NCI-H128 (cell line): ENCODE data around the gene CHST3.
"Not testable (repeated sequence)": the region's sequence is repeated elsewhere in the genome, so short reads cannot be mapped to it uniquely, and the experiment has no call there.

Experiments
- DNase-seq: peaks from one replicate; lab custom pipeline; 2025; ENCODE audit not compliant: unreplicated experiment; lab: John Stamatoyannopoulos, UW

CHST3 gene

DNA sequence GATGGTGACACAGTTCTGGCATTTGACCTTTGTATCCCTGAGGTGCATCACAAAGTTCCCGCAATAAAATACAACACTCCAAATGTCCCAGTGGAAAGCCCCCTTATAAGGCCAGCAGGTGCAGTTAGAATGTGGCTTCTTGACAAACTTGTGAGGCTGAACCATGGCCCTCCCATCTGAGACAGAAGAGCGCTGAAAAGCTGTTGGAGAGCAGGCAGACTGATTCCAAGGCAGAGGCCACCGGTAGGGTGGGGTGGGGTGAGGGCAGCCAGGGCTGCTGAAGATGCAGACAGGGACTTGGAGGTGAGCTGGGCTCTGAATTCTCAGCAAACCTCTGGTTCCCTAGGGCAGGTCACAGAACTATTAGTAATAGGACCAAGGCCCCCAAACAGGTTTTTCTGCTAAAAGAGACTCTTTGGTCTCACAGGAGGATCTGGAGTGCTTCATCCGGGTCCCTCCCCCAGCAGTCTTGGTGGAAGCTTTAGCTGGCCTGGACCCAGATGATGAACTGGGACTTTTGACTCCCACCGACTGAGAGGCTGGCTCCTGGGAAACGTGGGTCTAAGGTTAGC lies 15.6 kb upstream of the CHST3 start:
- DNase-seq: no peak

DNA sequence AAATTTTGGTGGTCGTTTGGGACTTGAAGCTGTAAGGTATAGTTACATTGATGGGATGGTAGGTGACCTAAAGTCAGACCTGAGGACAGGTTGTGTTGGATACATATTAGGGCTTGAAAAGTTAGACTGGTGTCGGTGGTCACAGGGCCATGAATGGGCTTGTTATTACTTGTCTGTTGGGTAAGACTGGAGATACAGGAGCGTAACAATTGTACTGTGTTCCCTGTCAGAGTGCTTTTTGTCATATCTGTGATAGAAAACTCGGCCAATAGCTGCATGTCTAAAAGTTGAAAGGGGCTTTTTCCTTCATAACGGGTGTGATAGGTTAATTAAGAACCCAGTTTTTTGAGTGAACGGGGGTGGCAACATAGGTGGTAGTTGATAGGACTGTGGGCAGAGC lies 13.5 kb upstream of the CHST3 start:
- no peak for DNase-seq

DNA sequence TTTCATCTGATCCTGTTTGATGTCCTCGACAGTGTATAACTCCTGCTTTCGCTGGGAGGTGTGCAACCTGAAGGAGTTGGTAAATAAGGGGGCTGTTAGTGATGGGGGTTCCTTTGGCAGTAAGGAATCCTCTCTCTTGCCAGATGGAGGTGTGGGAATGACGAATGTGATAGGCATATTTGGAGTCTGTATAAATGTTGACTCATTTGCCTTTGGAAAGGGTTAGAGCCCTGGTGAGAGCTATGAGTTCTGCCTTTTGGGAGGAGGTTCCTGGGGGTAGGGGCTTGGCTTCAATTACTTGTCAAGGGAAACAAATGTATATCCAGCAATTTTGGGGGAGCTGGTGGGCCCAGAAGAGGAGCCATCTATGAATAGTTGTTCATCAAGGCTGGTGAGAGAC lies 11.4 kb upstream of the CHST3 start:
- no peak for DNase-seq

DNA sequence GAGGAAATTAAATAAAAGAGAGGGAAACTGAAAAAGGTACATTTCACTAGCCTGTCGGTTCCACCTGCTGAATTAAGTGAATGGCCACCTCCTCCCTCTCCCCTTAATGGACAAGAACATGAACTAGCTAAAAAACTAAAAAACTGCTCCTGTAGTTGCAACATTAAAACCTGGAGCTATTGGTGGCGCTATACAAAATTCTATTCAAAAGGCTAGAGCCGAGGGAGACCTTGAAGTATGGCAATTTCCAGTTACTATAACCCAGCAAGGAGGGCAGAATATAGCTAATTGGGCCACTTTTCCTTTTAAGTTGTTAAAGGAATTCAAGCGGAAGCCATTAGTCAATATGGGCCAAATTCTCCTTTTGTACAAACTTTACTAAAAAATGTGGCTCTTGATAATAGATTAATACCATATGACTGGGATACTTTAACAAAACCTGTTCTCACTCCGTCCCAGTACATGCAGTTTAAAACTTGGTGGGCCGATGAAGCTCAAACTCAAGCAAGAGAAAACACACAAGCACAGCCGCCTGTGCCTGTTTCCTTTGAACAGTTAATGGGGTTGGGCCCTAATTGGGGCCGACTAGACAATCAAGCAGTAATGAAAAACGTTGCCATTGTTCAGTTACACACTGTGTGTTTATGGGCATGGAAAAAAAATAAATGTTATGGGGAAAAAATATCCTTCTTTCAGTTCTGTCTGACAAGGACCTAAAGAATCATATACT lies 6.5 kb upstream of the CHST3 start:
- no peak for DNase-seq

DNA sequence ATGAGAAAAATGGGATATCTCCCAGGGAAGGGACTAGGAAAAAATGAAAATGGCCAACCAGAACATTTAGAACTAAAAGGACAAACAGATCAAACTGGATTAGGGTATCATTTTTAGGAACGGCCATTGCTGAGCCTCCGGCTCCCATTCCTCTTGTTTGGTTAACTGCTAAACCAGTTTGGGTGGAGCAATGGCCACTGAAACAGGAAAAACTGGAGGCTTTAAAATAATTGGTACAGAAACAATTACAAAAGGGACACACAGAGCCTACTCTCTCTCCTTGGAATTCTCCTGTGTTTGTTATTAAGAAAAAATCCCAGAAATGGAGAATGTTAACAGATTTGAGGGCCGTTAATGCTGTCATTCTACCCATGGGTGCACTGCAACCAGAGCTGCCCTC lies 4.7 kb upstream of the CHST3 start:
- no peak for DNase-seq

DNA sequence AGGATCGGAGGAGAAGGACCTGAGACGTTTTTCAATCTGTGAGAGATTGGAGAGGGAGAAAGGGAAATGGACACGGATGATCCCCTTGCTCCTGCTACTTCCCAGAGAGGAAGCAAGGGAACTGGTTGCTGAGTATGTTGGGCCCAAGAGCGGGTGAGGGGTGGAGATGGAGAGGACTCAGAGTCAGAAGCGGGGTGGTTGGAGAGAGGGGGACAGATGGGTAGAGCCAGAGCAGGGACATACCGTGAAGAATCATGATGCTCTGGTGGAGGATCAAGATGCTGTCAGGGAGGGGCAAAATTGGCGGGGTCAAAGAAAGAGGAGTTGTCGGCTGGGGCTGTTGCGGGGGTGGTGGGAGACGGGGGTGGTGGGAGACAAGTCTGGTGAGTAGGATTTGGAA lies 2.4 kb upstream of the CHST3 start:
- no peak for DNase-seq

DNA sequence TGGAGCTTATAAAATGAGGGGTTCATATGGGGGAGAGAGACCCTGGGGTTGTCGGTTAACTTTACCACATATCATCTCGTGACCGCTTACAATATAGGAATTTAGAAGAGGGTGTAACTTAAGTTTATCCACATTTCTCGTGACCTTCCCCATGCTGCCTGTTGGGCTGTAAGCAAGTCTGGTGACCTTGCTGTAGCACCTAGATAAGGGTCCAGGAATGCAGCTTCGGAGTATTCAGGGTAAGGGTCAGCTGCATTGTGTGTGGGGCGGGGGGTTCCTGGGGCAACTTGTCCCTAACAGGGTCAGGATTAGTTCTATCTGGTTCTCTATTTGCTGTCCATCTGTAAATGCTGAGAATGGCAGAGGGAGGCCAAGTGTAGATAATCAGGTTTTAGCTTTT lies 1.3 kb upstream of the CHST3 start:
- DNase-seq: no peak

DNA sequence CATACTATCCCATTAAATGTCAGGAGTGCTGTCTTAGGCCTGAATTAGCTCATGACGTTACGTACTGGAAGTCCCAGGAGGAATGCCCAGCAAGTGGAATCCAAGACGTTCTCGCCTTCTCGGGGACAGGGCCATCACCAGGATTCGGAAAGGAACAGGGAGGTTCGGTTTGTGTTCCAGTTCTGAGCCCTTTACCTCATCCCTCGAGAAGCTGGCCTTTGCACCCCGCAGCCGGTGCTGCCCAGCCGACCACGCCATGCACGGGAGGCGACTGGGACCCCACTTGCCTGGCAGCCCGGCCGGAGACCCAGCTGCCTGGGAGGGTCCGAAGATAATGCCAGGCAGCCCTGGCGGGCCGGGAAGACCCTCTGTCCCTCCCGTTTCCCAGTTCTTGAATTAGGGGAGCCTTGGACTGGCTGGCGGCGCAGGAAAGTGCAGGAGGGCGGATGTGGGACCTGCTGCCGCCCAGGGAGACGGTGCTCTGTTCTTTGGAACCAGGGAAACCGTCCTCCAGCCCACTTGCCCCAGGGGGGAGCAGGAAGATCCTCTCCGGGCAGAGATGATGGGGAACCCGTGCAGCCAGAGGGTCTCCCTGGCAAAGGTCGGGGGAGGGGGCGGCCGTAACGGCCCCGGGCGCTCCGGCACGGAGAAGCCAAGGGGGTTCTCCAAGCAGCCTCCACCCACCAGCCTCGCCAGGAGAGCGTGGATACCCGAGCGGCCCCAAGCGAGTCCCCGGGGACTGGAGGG lies 671 bp upstream of the CHST3 start:
- DNase-seq: no peak

DNA sequence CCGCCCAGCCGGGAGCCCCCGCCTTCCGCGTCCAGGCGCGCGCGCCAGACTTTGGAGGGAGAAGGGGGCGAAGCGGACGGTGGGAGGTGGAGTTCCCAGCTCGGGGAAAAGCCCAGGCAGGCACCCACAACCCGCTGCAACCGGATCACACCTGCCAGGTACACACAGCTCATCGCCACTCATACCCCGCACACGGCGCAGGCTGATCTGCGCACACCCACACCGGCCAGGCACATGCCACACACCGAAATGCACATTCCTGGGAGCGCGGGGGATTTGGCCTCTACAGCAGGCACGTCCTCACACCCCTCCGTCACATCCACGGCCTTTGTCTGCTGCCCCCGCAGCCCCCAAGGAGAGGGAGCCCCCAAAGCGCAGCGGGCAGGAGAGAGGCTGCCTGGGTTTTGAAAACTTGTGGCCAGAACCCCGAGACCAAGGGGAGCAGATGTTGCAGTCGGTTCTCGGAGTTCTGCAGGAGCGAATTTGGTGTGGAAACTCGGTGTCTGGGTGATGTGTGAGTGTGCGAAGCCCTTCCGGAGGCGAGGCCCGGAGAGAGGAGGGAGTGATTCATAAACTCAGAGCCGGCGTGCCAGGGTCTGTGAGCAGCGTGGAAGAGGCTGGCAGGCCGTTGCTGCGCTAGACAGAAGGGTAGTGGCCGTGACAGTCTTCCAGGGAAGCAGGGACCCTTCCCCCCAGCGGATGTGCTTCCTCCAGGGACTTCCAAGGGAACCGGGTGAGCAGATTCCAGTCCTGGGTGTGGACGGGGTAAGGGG lies 734 bp downstream of the CHST3 start:
- no peak for DNase-seq

DNA sequence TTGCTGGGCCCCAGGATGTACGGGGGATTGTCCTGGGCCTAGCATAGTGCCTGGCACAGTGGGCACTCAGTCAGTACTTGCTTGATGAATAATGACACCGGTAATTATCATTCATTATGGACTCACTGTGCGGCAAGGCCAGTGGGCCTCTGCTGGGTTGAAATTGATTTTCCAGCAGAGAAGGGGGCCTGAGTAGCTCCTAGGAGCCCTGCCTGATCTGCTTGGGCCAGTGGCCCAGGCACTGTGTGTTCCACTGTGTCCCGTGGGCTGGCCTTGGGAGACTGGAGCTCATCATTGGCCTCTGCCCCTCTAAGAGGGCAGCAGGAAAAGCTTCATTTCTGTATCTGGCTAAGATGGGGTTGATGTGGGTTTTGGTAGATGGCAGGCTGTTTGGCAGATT lies 1.4 kb downstream of the CHST3 start:
- no peak for DNase-seq

DNA sequence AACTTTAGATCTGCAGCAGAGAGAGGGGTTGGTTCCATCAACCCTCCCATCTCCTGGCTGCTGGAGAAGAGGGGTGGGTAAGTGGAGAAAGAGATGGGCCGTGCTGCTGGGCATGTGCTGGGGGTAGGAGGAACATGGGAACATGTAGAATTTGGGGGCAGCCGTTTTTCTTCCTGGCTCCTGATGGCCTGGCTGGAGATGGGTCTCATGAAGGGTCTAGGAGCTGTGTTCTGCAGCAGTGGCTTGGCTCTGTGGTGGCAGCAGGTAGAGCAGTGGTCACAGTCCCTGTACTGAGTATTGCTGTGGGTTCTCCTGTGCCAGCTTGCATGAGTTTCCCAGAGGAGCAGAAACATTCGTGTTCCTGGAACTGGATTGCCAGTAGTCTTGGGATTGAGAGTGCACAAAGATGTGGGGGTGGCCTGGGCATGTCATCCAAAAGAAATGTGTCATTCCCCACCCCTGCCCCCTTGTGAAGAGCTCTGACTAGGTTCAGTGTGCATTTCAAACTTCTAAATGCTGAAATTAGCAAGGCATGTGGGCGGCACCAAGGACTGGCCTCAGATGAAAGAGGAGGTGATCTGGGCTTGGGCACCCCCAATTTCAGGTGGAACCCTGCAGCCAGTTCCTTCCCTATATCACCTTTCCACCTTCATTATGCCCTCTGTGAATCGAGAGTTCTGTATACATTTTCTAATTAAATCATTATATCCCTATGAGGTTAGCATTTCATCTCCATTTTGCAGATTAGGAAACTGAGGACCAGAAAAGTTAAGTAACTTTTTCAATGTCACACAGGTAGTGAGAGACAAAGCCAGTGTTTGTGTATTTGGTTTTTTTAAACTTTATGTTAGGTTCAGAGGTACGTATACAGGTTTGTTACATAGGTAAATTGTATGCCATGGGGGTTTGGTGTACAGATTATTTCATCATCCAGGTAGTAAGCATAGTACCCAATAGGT lies 2.1 kb downstream of the CHST3 start:
- no peak for DNase-seq

DNA sequence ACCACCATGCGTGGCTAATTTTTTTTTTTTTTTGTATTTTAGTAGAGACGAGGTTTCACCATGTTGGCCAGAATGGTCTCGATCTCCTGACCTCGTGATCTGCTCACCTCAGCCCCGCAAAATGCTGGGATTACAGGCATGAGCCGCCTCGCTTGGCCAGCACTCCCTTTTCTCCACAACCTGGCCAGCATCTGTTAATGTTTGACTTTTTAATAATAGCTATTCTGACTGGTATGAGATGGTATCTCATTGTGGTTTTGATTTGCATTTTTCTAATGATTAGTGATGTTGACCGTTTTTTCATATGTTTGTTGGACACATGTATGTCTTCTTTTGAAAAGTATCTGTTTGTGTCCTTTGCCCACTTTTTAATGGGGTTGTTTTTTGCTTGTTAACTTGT lies 3.8 kb downstream of the CHST3 start:
- not testable (repeated sequence) for DNase-seq

DNA sequence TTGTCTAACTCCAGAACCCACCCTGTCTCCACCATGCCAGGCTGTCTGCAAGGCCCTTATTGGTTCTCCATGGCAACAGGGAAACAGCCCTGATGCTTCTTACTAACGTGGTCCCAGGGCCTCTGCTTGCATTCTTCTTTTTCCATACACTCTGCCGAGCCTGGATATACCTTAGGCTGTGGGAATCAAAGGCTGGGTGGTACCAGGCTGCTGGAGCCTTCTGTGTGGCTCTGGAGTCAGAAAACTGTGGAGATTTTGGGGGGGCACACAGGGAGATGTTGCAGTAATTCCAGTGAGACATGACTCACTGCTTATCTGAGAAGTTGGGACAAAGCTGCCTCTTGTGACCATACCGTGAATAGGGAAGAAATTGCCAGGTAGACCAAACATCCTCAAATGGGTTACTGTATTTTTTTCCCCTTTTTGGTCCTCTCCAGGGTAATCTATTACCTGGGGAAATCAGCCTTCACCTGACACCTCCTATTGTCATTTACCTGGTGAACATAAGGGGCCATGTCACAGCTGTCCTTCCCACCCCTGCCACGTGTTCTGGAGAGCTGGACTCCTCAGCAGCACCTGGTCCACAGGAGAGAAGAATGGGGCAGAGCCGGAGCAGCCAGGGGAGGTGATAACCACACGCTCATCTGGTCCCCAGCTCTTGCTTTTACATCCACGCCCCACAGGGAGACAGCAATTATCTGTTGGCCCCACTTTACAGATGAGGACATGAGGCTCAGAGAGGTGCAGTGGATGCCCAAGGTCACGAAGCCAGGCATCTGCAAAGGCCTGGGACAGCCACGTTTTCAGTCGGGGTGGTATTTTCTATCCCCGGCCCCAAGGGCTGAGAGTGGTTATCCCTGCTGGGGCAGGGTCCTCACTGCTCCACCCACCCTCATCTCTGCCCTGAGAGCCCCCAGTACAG lies 4.6 kb downstream of the CHST3 start:
- no peak for DNase-seq

DNA sequence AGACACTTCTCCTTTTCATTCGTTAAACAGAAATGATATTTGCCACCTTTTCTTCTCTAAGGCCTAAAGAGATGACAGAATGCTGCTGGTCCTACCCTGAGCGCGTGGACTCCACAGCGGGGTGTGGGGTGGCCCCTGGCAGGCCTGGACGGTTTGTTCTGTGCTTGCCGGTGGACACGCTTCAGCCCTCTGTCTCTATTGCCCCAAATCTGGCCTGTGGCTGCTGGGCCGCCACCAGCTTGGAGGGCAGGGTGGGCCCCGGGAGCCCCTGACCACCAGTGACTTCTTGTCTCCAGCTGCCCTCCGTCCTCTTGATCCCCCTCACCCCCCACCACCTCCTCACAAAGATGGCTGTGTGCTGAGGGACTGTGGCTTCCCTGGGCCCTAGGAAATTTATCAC lies 5.7 kb downstream of the CHST3 start:
- DNase-seq: no peak

DNA sequence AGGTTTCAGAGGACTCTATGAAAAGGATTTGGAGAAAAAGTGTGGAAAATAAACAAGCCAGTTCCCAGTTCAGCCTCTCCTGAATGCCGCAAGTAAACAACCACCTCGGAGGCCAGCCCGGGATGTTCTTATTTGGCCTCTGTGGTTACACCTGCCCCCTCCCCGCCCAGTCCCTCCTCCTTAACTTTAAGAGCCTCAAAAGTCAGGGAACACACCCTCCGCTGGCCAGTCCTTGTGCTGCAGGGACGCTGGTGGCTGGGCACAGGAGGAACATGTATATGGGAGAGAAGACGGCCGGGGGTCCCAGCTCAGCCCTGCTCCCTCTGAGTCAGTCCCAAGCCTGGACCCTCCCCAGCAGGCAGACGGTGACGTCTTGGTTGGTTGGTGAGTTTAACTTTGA lies 6.1 kb downstream of the CHST3 start:
- DNase-seq: no peak

DNA sequence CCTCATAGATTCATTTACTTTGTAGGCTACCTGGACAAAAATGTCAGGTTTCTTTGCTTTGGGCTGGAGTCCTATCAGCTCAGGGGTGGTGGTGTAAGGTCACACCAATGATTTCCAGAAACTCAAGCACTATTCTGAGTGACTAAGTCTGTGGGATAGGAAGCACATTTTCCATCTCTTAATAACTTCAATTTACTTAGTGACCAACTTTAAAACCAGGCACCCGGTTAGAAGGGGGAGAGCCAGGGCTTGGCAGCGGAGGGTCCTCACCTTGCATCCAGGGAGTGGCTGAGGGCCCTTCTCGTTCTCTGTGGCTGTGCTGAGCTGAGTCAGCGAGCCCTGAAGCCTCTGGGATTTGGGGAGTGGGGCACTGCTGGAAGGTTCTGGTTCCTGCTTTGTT lies 6.7 kb downstream of the CHST3 start:
- DNase-seq: no peak

DNA sequence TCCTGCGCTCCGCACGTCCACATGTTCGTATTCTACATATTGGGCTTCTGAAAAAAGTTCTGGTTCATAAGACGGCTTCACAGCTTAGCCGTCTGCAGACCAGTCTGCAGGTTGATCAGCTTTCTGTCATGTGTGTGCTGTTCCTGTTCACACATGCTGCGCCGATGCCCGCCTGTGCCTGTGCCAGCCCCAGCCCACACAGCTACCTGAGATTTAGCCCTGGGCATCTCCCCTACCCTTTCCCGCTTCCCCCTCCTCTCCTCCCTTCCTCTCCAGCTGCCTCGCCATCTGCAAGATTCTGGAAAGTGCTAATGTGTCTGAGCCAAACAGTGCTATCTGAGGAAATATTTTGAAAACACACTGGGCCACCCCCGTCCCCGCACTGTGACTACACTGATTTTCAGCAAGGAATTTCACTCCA lies 7.1 kb downstream of the CHST3 start:
- no peak for DNase-seq

DNA sequence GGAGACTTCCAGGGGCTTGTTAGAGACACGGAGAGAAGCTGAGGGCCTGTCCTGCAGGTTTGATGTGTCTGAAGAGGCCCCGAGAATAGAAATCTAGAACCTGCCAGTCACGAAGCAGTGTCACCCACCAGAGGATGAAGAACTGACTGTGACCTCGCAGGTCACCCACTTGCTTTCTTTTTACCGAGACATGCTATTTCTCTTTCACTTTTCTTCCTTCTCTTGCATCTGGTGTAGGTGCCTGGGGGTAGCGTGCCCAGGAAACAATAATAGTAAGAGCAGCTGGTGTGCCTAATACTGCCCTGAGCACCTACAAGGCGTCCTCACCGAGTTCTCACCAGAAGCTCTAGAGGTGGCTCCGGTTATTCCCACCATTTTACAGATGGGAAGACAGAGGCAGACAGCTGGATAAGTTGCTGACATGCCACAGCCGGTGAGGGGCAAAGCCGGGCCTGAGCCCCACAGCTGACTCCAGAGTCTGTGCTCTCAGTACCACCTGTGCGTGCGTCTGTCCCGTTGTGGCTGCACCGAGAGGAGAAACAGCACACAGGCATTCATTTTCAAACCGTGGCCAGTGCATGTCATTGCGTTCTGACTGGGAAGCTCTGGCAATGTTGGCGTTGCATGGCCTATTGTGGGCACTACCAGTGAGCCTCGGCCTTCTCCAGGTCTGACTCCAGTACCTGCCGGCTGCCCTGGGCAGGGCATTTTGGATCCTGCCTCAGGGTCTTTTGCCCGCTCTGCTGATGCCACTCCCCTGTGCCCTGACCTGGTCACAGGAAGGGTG lies 7.8 kb downstream of the CHST3 start:
- no peak for DNase-seq
